Measurements from ENCODE around the gene DKC1. TPM values are rescaled to one million over a fixed set of nuclear protein-coding genes. Genes with fewer than 3 reads are reported as not detected.
A peak's percentile ranks its signal among the peaks of the same experiment; 100 is the strongest.

DKC1 gene
- total and polyA plus RNA-seq, 2 of the 4 experiments (the other 2 are of a cell fraction) = 49.9 to 63.8 TPM

- no peak for TF ChIP-seq MAFK (IDR thresholded peaks at IDR 0.05; ENCODE audit: low read depth, low read length)
These were observed 41.7 kb downstream of the DKC1 start (continued) for GRCh38 chrX:154804261-154804956.

DNA sequence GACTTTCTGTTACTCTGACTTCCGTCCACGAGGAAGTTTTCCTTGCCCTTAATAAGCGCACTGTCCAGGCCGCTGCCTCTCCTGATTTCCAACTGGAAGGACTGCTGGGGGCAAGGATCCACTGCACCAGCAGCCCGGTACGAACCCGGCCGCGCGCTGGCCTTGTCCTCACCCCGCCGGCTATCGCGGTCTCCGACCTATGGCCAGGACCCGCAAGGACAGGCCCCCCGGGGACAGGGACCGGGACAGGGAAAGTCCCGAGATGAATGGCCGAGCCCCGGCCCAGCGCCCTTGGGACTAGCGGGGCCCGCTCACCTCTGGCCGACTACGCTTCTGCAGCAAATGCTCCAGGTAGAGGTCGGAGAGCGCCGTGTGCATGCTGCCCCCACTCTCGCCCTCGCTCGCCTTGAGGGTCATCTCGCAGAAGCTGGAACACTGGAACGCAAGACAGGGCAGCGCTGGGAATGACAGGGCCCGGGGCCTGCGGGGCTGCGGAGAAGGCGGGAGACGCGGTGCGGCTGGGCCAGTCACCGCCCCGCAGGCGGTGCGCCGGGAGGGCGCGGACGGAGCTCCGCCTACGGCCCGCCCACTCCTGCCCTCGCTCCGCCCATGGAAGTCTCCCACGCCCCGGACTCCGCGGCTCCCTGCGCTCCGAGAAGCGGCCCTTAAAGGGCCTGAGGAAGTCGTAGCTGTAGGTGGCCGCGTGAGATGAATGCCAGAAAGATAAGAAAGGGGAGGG lies 42.5 kb downstream of the DKC1 start, which contains the start of gene MPP1:
MPP1 (minus strand) TSS at position 529 of the 739 bp plus-strand sequence; CDS start at position 417, 112 bp downstream.
- no peaks in the 10 kb centered on the region for H3K27me3 ChIP-seq (ENCODE audit: control insufficient read depth, insufficient read depth, low read length)
- H3K14ac ChIP-seq (replicated peaks; ENCODE audit: low read depth, low read length) = 0 out of 2 replicates have a peak within 1 kb of the TSS, but pooled peaks have one; percentile 37
- H3K9me1 ChIP-seq (ENCODE audit: insufficient read depth, low read length) = peaks cover 6% of the 10 kb centered on the region
- H3K9ac ChIP-seq (ENCODE audit: low read depth, low read length) = peak within 1 kb of the TSS; percentile 49
- CTCF ChIA-PET = interaction anchor here (0.6 kb wide), 1 partner anchor 11 kb away, joined by 3 read pairs; no protein-coding TSS in a partner anchor
- 28% methylated on average over 34 of the region's 65 CpGs; no CpG with 5 or more reads in 1 of the 2 experiments for WGBS, 2 experiments (ENCODE audit: extremely low coverage in 2 of 2, insufficient read length in 1 of 2)
- POLR2A ChIA-PET (ENCODE audit: unreplicated experiment) = no interaction called here
- in situ Hi-C loops (cut with MboI; ENCODE audit: low sequenced_read_pairs) = no loop called here
- peak within 1 kb of the TSS; percentile 89 for H3K4me3 ChIP-seq (ENCODE audit: insufficient read depth, low read depth, low read length)
- peak within 1 kb of the TSS; percentile 25 for H3K4ac ChIP-seq (ENCODE audit: low read depth, low read length)
- H3K23ac ChIP-seq (ENCODE audit: low read depth, low read length) = peak within 1 kb of the TSS; percentile 56; the same call in 1 of the 2 replicates
- no peaks in the 10 kb centered on the region for H3K9me3 ChIP-seq (ENCODE audit: control insufficient read depth, insufficient read depth, low read length)
- intact Hi-C loops (cut with micrococcal nuclease) = no loop called here
- peaks cover 12% of the 10 kb centered on the region for H3K4me1 ChIP-seq (ENCODE audit: control insufficient read depth, insufficient read depth, low read length)
- no peak within 1 kb of the TSS for H2BK120ac ChIP-seq (ENCODE audit: low read depth, low read length)
- peak within 1 kb of the TSS; percentile 91 for H2AFZ ChIP-seq (replicated peaks; ENCODE audit: low read length, poor library complexity)
- peak within 1 kb of the TSS; percentile 23; the same call in 1 of the 2 replicates for H4K5ac ChIP-seq (ENCODE audit: low read depth, low read length)
- H3K27ac ChIP-seq (ENCODE audit: insufficient read depth, low read length) = peak within 1 kb of the TSS; percentile 65
- no peak for TF ChIP-seq CEBPB (IDR thresholded peaks at IDR 0.05; ENCODE audit: low read depth, low read length)
- no peak for TF ChIP-seq RCOR1 (IDR thresholded peaks at IDR 0.05; ENCODE audit: insufficient replicate concordance, low read length)
- no peak for TF ChIP-seq CHD1 (IDR thresholded peaks at IDR 0.05; ENCODE audit: low read depth, low read length)
- TF ChIP-seq CTCF (conservative IDR thresholded peaks at IDR 0.05; ENCODE audit: low read depth, low read length) = no peak
- TF ChIP-seq RAD21 (IDR thresholded peaks at IDR 0.05; ENCODE audit: low read length) = no peak
- TF ChIP-seq FOS (IDR thresholded peaks at IDR 0.05; ENCODE audit: low read depth, low read length) = no peak
- TF ChIP-seq RFX5 (IDR thresholded peaks at IDR 0.05; ENCODE audit: low read depth, low read length) = no peak
- no peak for TF ChIP-seq BHLHE40 (IDR thresholded peaks at IDR 0.05; ENCODE audit: low read depth, low read length)
- TF ChIP-seq MAZ (IDR thresholded peaks at IDR 0.05; ENCODE audit: borderline replicate concordance, low read depth, low read length) = no peak
- TF ChIP-seq NFE2L2 (IDR thresholded peaks at IDR 0.05; ENCODE audit: low read depth, low read length) = no peak
- TF ChIP-seq ELK1 (IDR thresholded peaks at IDR 0.05; ENCODE audit: borderline replicate concordance, low read depth, low read length) = no peak
- peak; percentile 97 for ATAC-seq (ENCODE audit: low read depth)
- H2BK15ac ChIP-seq (ENCODE audit: low read depth, low read length) = no peak within 1 kb of the TSS
- H4K91ac ChIP-seq (ENCODE audit: insufficient read depth, low read depth, low read length) = no peak within 1 kb of the TSS; the same call in 1 of the 2 replicates
- peak within 1 kb of the TSS; percentile 50; the same call in 1 of the 2 replicates for H3K18ac ChIP-seq (ENCODE audit: low read depth, low read length)
- H4K8ac ChIP-seq (ENCODE audit: low read depth in 2 of 2, low read length in 2 of 2) = peak within 1 kb of the TSS in 1 of 2 experiments; percentile 28; a peak in 1 of 4 replicates
- DNase-seq = peak; percentile 66
- no peak within 1 kb of the TSS for H2BK20ac ChIP-seq (ENCODE audit: low read depth, low read length)
- peaks cover 23 to 24% of the 10 kb centered on the region in 2 experiments for H3K79me1 ChIP-seq (ENCODE audit: low read depth in 1 of 2, low read length in 2 of 2)
- H2AK5ac ChIP-seq (ENCODE audit: low read depth, low read length) = no peak within 1 kb of the TSS
- H4K20me1 ChIP-seq (ENCODE audit: insufficient read depth, low read length) = no peaks in the 10 kb centered on the region
- peak within 1 kb of the TSS; percentile 91 for H3K4me2 ChIP-seq (ENCODE audit: low read depth, low read length)
- H2BK5ac ChIP-seq (ENCODE audit: low read depth, low read length, poor library complexity, severe bottlenecking) = peak within 1 kb of the TSS; percentile 41
- H2AK9ac ChIP-seq (replicated peaks; ENCODE audit: low read depth, low read length, poor library complexity) = peak within 1 kb of the TSS; percentile 19
- no TSS peak for BruUV-seq (replicated peaks)
- dilution Hi-C loops (cut with HindIII; ENCODE audit: low sequenced_read_pairs, unreplicated experiment) = no loop called here
- no peaks in the 10 kb centered on the region for H3K36me3 ChIP-seq (ENCODE audit: control insufficient read depth, insufficient read depth, low read length)
- no peak within 1 kb of the TSS; the same call in 1 of the 2 replicates for H3K56ac ChIP-seq (ENCODE audit: extremely low read depth, insufficient read depth, low read length)
